SK-N-MC (cell line): ENCODE results near the gene IPO13.

Source experiments
- DNase-seq: peaks from one replicate; pipeline ENCODE4 v3.0.0-alpha.2; 2011; ENCODE audit warnings: low read depth, low spot score
- H3K27ac ChIP-seq: fragments of 200-600 bp; sonication (generic); 2 replicates; pipeline ENCODE4 v1.5.1; 2016; ENCODE audit warnings: mixed run types
- H3K36me3 ChIP-seq: fragments of 200-600 bp; sonication (generic); 2 replicates; pipeline ENCODE4 v1.6.1; 2017; ENCODE audit warnings: antibody characterized with exemption, low read length, mixed read lengths; ENCODE audit not compliant: insufficient read depth
- H3K4me3 ChIP-seq: fragments of 200-600 bp; sonication (generic); 2 replicates; pipeline ENCODE4 v1.5.1; 2016
- H3K9ac ChIP-seq: fragments of 200-600 bp; sonication (generic); 2 replicates; pipeline ENCODE4 v1.8.0; 2017; ENCODE audit warnings: mixed run types, mixed read lengths; ENCODE audit not compliant: insufficient read length
- H3K9me3 ChIP-seq: fragments of 200-600 bp; sonication (generic); 2 replicates; pipeline ENCODE4 v1.6.1; 2017; ENCODE audit warnings: low read depth, mild to moderate bottlenecking, antibody characterized with exemption, low read length, moderate library complexity, mixed read lengths
- EZH2 ChIP-seq: fragments of 200-600 bp; sonication (generic); IDR thresholded peaks from one replicate; pipeline ENCODE4 v1.6.1; 2017; ENCODE audit warnings: antibody characterized with exemption
- FOXP2 ChIP-seq: optimal IDR thresholded peaks from 2 replicates; pipeline ENCODE3; 2011; ENCODE audit warnings: mild to moderate bottlenecking, moderate library complexity; ENCODE audit not compliant: insufficient read depth; ENCODE audit errors: extremely low read length, control extremely low read depth
- POLR2AphosphoS5 ChIP-seq: IDR thresholded peaks from 2 replicates; pipeline ENCODE4 v1.6.1; 2012; ENCODE audit warnings: mild to moderate bottlenecking, low read depth, low read length, borderline replicate concordance

The IPO13 gene

DNA sequence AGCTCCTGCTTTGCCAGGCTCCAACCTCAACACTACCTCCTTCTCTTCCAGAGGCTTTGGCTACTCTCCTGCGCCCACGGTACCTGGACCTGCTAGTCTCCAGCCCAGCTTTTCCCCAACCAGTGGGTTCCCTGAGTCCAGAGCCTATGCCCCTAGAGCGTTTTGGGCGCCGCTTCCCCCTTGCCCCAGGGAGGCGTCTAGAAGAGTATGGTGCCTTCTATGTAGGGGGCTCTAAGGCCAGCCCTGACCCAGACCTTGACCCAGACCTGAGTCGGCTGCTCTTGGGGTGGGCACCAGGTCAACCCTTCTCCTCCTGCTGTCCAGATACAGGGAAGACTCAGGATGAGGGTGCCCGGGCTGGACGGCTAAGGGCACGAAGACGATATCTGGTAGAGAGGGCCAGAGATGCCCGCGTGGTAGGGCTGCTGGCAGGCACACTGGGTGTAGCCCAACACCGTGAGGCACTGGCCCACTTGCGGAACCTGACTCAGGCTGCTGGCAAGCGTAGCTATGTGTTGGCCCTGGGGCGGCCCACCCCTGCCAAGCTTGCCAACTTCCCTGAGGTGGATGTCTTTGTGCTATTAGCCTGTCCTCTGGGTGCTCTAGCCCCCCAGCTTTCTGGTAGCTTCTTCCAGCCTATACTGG is 24.7 kb downstream of the IPO13 start:
- no peak for DNase-seq
- no peak overlapping the region for H3K4me3 ChIP-seq
- TF ChIP-seq FOXP2, result no peak
- TF ChIP-seq EZH2, result no peak
- no peak for TF ChIP-seq POLR2AphosphoS5
- no peak overlapping the region for H3K9ac ChIP-seq
- H3K27ac ChIP-seq, result no peak overlapping the region
- H3K9me3 ChIP-seq, result no peaks in the 10 kb centered on the region
- peaks cover 13% of the 10 kb centered on the region for H3K36me3 ChIP-seq

DNA sequence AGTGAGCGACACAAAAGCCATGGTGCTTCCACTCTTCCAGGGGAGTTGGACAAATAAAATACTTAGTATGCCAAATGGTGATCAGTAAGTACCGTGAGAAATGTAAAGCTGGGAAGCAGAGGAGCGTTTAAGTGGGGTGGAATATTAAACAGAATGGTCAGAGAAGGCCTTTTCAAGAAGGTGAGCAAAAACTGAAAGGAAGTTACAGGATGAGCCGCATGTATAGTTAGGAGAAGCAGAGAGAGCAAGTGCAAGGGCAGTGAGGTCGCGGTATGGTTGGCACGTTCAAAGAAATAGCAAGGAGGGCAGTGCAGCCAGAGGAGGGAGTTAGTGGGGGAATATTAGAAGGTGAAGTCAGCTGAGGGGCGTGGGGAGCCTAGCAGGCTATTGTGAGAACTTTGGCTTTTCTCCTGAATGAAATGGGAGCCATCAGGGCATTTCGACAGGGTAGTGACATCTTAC is 27.3 kb downstream of the IPO13 start:
- H3K36me3 ChIP-seq, result peaks cover 31% of the 10 kb centered on the region
- TF ChIP-seq EZH2, result no peak
- no peak for TF ChIP-seq FOXP2
- TF ChIP-seq POLR2AphosphoS5, result no peak
- peak overlapping the region; percentile 88 for H3K4me3 ChIP-seq
- H3K9me3 ChIP-seq, result no peaks in the 10 kb centered on the region
- no peak for DNase-seq
- no peak overlapping the region for H3K27ac ChIP-seq
- peak overlapping the region; percentile 77 for H3K9ac ChIP-seq

DNA sequence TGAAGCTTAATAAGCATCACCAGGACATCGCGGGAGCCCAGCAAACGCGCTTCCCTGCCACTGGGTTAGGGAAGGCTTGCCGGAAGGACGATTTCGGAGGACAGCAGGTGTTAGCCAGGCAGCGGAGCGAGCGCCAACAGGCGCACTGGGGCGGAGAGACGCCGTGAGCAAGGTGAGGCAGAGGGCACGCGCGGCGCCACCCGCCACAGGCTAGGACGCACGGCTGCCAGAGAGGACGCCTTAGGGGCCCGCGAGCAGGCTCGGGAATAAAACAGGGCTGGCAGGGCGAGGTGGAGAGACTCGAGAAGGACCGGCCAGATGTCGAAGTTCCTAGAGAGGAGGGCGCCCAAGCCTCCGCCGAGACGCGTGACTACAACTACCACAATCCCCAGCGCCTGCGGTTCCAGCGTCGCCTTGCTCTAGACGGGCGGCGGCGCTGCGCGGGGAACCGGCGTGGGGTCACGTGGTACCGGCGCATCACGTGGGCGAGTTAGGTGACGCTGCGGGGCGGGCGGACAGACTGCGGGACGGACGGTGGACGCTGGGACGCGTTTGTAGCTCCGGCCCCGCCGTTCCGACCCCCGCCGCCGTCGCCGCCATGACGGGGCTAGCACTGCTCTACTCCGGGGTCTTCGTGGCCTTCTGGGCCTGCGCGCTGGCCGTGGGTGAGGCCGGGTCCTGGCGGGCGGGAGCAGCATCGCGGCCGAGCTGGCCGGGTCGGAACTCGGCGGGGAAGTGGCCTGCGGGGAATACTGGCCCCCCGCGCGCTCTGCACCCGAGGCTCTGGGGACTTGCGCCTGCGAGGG is 27.9 kb downstream of the IPO13 start, which contains the start of gene ATP6V0B:
Gene ATP6V0B (plus strand): TSS at position 518 of the 806 bp plus-strand sequence. CDS start 81 bp downstream, at position 599.
- peak; percentile 78 for TF ChIP-seq POLR2AphosphoS5
- TF ChIP-seq FOXP2, result no peak
- TF ChIP-seq EZH2, result no peak
- peak within 1 kb of the TSS; percentile 90 for H3K9ac ChIP-seq
- H3K9me3 ChIP-seq, result no peaks in the 10 kb centered on the region
- H3K27ac ChIP-seq, result peak within 1 kb of the TSS; percentile 15; the same call in 1 of the 2 replicates
- peaks cover 31% of the 10 kb centered on the region for H3K36me3 ChIP-seq
- peak; percentile 35 for DNase-seq
- peak within 1 kb of the TSS; percentile 88 for H3K4me3 ChIP-seq

DNA sequence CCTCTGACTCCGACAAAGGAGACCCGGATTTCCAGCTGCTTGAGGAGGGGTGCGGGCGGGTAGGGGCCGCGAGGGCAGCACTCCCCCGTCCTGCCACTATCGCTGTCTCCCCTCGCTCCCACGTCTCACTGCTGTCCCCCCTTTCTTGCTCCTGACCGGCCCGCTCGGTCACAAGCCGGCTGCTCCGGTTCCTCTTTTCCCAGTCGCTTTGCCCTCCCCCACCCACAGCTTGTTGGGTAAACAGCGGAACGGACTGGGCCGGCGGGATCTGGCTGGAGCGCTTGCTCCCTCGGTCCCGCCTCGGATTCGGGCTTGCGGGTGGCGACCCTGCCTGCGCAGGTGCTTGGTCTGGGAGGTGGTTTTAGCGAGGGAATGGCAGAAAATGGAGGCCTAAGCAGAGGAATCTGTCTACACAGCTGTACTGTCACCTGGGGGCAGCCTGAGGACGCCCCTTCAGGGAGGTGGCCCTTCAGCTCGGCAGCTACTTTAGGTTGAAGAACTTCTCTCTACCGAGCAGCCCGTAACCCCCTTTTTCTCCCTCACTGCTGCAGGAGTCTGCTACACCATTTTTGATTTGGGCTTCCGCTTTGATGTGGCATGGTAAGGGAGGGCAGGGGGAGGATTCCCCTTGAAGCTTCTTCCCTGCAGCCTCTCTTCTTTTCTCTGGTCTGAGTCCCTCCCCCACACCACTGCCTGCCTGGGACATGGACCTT is 28.7 kb downstream of the IPO13 start:
- Histone ChIP-seq H3K9ac (peak overlapping the region; percentile 90), H3K4me3 (peak overlapping the region; percentile 88), H3K36me3 (peaks cover 31% of the 10 kb centered on the region), H3K27ac (0 out of 2 replicates have a peak overlapping the region, but pooled peaks have one; percentile 15), H3K9me3 (no peaks in the 10 kb centered on the region)
- TF ChIP-seq EZH2 (no peak), POLR2AphosphoS5 (no peak; the same call in 1 of the 2 replicates), FOXP2 (no peak)
- DNase-seq, result no peak

DNA sequence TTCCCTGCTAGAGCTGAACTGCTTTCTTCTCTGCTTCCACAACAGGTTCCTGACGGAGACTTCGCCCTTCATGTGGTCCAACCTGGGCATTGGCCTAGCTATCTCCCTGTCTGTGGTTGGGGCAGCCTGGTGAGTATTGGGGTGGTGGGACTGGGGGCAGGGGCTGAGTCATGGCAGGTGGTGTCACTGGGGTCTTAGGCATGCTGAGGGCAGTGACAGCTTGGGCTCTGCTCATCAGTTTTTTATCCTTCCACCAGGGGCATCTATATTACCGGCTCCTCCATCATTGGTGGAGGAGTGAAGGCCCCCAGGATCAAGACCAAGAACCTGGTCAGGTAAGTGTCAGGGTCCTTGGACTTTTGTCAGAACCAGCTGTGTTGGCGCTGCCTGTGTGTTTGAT is 29.3 kb downstream of the IPO13 start:
- no peak for TF ChIP-seq POLR2AphosphoS5
- TF ChIP-seq FOXP2, result no peak
- no peak for TF ChIP-seq EZH2
- no peaks in the 10 kb centered on the region for H3K9me3 ChIP-seq
- H3K9ac ChIP-seq, result peak overlapping the region; percentile 90
- DNase-seq, result no peak
- peaks cover 30% of the 10 kb centered on the region for H3K36me3 ChIP-seq
- no peak overlapping the region for H3K27ac ChIP-seq
- H3K4me3 ChIP-seq, result peak overlapping the region; percentile 88

DNA sequence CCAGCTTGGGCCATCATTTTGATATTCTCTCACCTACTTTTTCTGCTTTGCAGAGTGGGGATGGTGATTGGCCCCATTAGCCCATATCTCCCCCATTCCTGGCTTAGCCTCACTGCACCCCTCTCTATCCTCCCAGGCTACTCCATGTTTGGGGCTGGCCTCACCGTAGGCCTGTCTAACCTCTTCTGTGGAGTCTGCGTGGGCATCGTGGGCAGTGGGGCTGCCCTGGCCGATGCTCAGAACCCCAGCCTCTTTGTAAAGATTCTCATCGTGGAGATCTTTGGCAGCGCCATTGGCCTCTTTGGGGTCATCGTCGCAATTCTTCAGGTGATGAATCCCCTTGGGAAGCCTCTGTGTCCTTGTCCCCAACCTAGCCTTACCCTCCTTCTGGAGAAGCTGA is 30.1 kb downstream of the IPO13 start:
- TF ChIP-seq FOXP2, result no peak
- no peak for TF ChIP-seq POLR2AphosphoS5
- no peak for TF ChIP-seq EZH2
- H3K36me3 ChIP-seq, result peaks cover 31% of the 10 kb centered on the region
- no peak overlapping the region for H3K9ac ChIP-seq
- no peaks in the 10 kb centered on the region for H3K9me3 ChIP-seq
- no peak overlapping the region for H3K27ac ChIP-seq
- H3K4me3 ChIP-seq, result no peak overlapping the region; the same call in 1 of the 2 replicates
- no peak for DNase-seq

DNA sequence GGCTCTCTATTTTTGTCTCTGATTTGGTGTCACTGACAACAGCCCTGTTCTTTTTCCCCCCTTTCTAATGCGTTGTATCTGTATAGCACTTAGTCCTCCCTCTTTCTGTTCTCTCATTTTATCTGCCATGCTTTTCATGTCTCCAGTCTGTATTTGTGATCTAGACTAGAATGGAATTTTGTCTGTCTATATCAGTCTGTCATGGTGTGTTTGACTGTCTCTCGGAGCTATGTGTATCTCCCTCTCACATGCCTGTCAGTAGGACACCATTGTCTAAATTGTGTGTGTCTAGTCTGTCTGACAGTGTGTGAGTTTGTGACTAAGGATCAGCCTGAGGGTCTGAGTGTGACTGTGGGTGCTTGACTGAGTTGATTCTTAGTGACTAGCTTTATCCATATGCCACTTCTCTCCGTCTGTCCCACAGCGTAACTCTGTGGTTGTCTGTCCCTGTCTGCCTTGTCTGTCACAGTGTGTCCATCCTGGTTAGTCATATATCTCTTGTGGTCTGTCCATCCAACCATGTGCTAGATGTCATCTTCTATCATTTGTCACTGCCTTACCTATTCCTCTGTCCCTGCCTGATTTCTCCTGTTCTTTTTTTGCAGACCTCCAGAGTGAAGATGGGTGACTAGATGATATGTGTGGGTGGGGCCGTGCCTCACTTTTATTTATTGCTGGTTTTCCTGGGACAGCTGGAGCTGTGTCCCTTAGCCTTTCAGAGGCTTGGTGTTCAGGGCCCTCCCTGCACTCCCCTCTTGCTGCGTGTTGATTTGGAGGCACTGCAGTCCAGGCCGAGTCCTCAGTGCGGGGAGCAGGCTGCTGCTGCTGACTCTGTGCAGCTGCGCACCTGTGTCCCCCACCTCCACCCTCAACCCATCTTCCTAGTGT is 30.9 kb downstream of the IPO13 start:
- Histone ChIP-seq H3K4me3 (peak overlapping the region; percentile 15; the same call in 1 of the 2 replicates), H3K27ac (0 out of 2 replicates have a peak overlapping the region, but pooled peaks have one; percentile 19), H3K9ac (peak overlapping the region; percentile 78), H3K9me3 (no peaks in the 10 kb centered on the region), H3K36me3 (peaks cover 35% of the 10 kb centered on the region)
- no peak for TF ChIP-seq POLR2AphosphoS5
- no peak for TF ChIP-seq EZH2
- no peak for TF ChIP-seq FOXP2
- no peak for DNase-seq
